Germinal center (tissue), 1 donor: ENCODE measurements around the gene RFX7.
A peak's percentile ranks its signal among the peaks of the same experiment; 100 is the strongest.
"Not testable (repeated sequence)": the region's sequence is repeated elsewhere in the genome, so short reads cannot be mapped to it uniquely, and the experiment has no call there.

ENCODE experiments used
- DNase-seq: peaks from one replicate; pipeline ENCODE4 v3.0.0; 2012; ENCODE audit warnings: mixed read lengths, low spot score

The RFX7 gene

GRCh38 chr15:56243163-56244037, at the start of gene RFX7:
Gene RFX7, minus strand, starts transcription at chr15:56243879. Its CDS starts 594 bp downstream, at chr15:56243285.
- DNase-seq: peak; percentile 87

- no peak for DNase-seq
These were observed 49.1 kb upstream of the RFX7 start for GRCh38 chr15:56292546-56293316.

- no peak for DNase-seq
These were observed 48.1 kb upstream of the RFX7 start for GRCh38 chr15:56291741-56292140.

GRCh38 chr15:56286213-56286612, 42.5 kb upstream of the RFX7 start:
- DNase-seq: no peak

- DNase-seq: no peak
These were observed 37.5 kb upstream of the RFX7 start for GRCh38 chr15:56281145-56281544.

- no peak for DNase-seq
These were observed 30.0 kb upstream of the RFX7 start for GRCh38 chr15:56273724-56274123.

GRCh38 chr15:56272454-56272853, 28.8 kb upstream of the RFX7 start:
- no peak for DNase-seq

GRCh38 chr15:56266465-56266864, 22.8 kb upstream of the RFX7 start:
- DNase-seq: not testable (repeated sequence)

GRCh38 chr15:56261854-56262509, 18.3 kb upstream of the RFX7 start:
- no peak for DNase-seq

GRCh38 chr15:56257306-56257705, 13.6 kb upstream of the RFX7 start:
- DNase-seq: not testable (repeated sequence)

GRCh38 chr15:56254265-56254664, 10.6 kb upstream of the RFX7 start:
- no peak for DNase-seq

- DNase-seq: no peak
These were observed 8.7 kb upstream of the RFX7 start for GRCh38 chr15:56252386-56252785.

GRCh38 chr15:56251315-56252095, 7.8 kb upstream of the RFX7 start:
- no peak for DNase-seq

- DNase-seq: no peak
These were observed 6.9 kb upstream of the RFX7 start for GRCh38 chr15:56250626-56251025.

- DNase-seq: no peak
These were observed 5.4 kb upstream of the RFX7 start for GRCh38 chr15:56249092-56249491.

GRCh38 chr15:56248311-56248992, 4.8 kb upstream of the RFX7 start:
- no peak for DNase-seq

- no peak for DNase-seq
These were observed 3.6 kb upstream of the RFX7 start for GRCh38 chr15:56247266-56247665.

GRCh38 chr15:56245871-56246814, 2.5 kb upstream of the RFX7 start:
- peak; percentile 83 for DNase-seq

GRCh38 chr15:56244811-56245576, 1.3 kb upstream of the RFX7 start:
- peak; percentile 44 for DNase-seq
